HG03280 (cell line): Measurements from ENCODE around the gene EHD1.

Experiments
- ATAC-seq: cut with Tn5 transposase; IDR thresholded peaks from one replicate; pipeline ENCODE4 v1.9.1; 2021; ENCODE audit warnings: mild to moderate bottlenecking, moderate library complexity; ENCODE audit not compliant: unreplicated experiment

EHD1 gene

GRCh38 chr11:64875369-64876228, 2.8 kb downstream of the EHD1 start:
- no peak for ATAC-seq

- ATAC-seq, result no peak
These were observed 3.8 kb downstream of the EHD1 start for GRCh38 chr11:64874308-64875240.

- no peak for ATAC-seq
These were observed 5.5 kb downstream of the EHD1 start for GRCh38 chr11:64872790-64873488.

- no peak for ATAC-seq
These were observed 6.9 kb downstream of the EHD1 start for GRCh38 chr11:64871492-64871891.

DNA sequence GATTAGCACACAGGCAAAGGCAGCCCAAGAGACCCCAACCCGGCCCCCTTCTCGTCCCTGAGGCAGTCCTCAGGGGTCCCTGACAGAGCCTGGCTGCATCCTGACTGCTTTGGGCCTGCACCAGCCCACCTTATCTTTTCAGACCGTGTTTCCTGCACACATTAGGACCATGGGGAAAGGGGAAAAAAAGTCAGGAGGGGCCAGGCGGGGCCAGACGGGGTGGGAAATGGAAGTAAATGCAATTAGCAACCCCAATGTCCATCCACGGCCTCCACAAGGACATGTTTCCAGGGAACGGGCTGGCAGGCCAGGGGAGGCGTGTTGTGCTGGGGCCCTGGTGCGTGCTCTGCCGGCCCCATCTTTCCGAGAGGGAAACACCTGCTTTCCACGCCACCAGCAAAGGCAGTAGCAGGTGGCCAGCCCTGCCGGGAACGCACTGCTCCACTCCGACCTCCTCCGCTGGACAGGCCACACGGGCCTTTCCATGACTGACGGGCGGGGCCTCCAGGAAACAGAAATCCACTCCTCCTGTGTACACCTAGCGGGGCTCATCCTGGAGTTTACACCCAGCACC, 7.4 kb downstream of the EHD1 start:
- no peak for ATAC-seq

DNA sequence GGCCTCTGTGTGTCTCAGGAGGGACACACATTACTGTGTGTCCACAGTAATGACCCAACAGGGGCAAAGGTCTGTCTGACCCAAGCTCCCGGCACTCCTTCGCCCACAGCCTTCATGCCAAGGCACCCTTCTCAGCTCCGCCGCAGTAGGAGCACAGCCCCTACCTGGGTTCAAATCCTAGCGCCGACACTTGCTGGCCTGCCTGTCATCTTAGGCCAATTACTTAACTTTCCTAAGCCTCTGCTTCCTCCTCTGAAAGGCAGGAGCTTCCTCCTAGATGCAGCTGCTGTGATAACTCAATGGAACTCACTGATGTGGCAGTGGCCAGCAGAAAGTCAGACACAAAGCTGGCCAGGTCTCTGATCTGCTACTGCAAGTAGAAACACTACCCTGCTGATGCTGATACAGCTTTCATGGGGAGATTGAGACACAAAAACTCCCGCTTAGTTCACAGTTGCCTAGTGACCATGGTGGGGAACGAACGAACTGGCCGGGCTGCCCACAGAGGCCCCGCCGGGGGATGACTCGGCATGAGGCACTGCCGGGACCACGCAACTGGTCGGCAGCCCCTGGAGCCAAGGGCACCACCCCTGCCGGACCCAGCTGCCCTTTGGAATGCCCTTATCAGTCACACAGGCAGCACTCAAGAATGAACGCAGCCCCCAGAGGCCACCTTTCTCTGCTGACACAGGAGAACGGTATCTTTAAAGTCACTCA, 8.1 kb downstream of the EHD1 start:
- no peak for ATAC-seq

- no peak for ATAC-seq
These were observed 8.7 kb downstream of the EHD1 start for GRCh38 chr11:64869571-64870175.

- ATAC-seq, result no peak
These were observed 9.4 kb downstream of the EHD1 start for GRCh38 chr11:64868904-64869570.

DNA sequence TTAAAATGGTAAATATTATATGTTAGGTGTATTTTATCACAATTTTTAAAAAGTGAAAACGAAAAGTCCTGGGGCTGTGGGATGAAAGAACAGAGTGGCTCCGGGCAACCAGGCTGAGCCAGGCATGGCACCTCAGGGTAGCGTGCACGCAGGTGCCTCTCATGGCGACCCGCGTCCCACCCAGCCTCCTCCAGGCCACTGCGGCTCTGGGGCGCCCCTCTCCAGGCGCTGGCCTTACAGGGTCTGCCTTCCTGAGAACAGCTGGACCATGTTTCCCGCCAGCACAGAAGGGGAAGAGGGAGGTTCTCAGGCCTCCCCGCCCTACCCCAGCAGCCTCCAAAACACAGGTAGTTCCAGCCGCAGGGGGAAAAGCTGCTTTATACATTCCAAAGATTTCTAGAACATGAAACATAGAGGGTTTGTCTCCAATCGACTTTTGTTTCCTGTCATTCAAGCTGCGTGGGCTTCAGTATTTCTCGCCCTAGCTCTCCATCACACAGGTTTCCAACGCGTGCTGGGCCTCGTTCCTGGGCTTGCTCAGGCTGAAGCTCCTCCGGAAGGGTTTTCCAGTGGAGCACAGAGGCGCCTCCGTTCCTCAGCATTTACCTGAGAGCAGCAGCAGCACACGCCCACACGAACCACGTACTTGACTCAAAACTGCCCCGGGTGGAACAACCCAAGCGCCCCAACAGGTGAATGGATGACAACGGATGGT, 10.5 kb downstream of the EHD1 start:
- no peak for ATAC-seq

GRCh38 chr11:64866173-64866491, 12.3 kb downstream of the EHD1 start:
- ATAC-seq, result no peak

GRCh38 chr11:64865286-64866172, 12.9 kb downstream of the EHD1 start:
- no peak for ATAC-seq

- no peak for ATAC-seq
These were observed 13.7 kb downstream of the EHD1 start for GRCh38 chr11:64864473-64865285.

DNA sequence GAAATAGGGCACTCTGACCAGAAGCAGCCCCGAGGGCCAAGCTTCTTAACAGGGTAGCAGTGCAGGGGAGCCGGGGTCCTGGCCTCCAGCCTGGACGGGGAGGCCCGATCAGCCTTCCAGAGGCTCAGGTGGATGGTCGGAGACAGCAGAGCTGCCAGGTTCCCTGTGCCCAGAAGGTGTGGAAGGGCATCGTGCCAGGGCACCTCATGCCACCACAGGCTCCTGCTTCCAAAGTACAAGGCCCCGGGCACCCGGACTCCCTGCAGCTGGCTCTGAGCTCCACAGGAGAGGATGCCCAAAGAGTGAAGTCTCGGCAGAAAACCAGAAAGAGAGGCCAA, 14.3 kb downstream of the EHD1 start:
- ATAC-seq, result no peak

DNA sequence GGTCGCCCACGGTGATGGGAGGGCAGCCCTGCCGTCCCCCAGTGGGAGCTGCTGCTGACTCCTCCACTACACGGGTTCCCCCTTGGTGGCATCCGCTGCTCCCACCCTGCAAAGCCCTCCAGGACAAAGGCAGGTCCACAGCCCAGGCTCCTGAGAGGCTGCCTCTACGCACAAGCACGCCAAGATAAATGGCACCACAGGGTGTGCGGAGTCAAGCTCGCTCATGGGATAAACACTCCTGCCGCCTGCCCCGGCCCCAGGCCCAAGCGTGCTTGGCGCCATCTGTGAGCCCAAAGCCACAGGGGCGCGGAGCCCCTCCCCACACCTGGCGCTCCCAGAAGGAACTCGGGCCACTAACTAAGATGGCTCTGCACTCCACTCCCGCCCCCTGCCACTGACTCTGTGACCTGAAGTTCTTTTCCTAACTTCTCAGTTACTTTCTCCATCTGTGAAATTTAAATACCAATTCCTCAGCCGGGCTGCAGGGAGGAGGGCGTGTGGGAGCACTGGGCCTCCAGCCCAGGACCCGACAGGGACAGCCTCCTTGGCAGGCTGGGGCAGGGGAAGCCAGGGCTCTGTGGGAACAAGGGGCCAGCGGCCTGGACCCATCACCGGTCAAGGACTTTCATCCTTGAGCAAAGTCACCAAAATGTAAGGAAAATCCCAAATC, 14.9 kb downstream of the EHD1 start:
- no peak for ATAC-seq

GRCh38 chr11:64862987-64863390, 15.4 kb downstream of the EHD1 start:
- ATAC-seq, result no peak

DNA sequence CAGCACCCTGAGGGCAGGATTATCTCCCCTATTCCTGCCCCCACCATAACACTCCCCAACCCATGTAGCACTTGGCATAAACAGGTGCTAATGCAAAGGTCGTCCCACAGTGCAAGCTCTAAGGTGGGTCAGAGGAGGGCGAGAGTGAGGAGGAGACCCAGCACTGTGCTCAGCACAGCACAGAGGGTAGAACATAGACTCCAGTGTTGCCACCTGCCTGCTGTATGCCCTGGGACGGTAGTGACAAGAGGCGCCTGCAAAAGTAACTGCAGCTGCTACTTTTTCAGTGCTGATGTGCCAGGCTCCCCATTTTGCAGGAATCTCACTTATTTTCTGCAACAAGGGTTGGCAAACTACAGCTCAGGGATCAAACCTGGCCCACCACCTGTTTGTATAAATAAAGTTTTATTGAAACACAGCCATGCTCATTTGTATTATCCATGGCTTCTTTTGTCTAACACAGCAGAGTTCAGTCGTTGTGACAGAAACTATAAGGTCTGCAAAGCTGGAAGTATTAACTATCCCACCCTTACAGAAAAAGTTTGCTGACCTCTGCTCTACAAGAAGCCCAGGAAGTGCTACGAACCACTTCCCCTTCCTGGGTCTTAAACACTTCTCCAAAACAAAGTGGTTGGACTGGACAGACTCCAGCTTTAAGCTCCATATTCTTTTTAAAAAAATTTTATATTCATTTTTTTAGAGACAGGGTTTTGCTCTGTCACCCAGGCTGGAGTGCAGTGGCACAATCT, 17.0 kb downstream of the EHD1 start:
- no peak for ATAC-seq
